SK-N-MC (cell line): ENCODE measurements around the gene DVL3.

Experiments
- EZH2 ChIP-seq: fragments of 200-600 bp; sonication (generic); IDR thresholded peaks from one replicate; pipeline ENCODE4 v1.6.1; 2017; ENCODE audit warnings: antibody characterized with exemption
- POLR2AphosphoS5 ChIP-seq: IDR thresholded peaks from 2 replicates; pipeline ENCODE4 v1.6.1; 2012; ENCODE audit warnings: mild to moderate bottlenecking, low read depth, low read length, borderline replicate concordance

GRCh38 chr3:184166671-184167070 is 11.5 kb downstream of the DVL3 start:
- TF ChIP-seq POLR2AphosphoS5 (no peak), EZH2 (no peak)
